Neuronal stem cell (in vitro differentiated cells): ENCODE measurements around the gene SLCO2A1.

Experiments used
- DNase-seq: peaks from one replicate; pipeline ENCODE4 v3.0.0-alpha.2; 2013; ENCODE audit warnings: low spot score
- H2AFZ ChIP-seq: one replicate; pipeline ENCODE4 v1.6.1; 2013; ENCODE audit warnings: mild to moderate bottlenecking, low read length, inconsistent platforms
- H2AK5ac ChIP-seq: 2 replicates; pipeline ENCODE4 v1.6.1; 2013; ENCODE audit warnings: low read depth, mild to moderate bottlenecking, inconsistent platforms, low read length, moderate library complexity, mixed read lengths
- H2BK120ac ChIP-seq: 2 replicates; pipeline ENCODE4 v1.6.1; 2013; ENCODE audit warnings: low read depth, mild to moderate bottlenecking, inconsistent platforms, low read length, moderate library complexity, mixed read lengths
- H2BK12ac ChIP-seq: one replicate; pipeline ENCODE4 v1.6.1; 2013; ENCODE audit warnings: low read length, inconsistent platforms
- H2BK15ac ChIP-seq: 2 replicates; pipeline ENCODE4 v1.6.1; 2013; ENCODE audit warnings: mild to moderate bottlenecking, low read length, inconsistent platforms, mixed read lengths
- H2BK5ac ChIP-seq: one replicate; pipeline ENCODE4 v1.6.1; 2013; ENCODE audit warnings: inconsistent platforms, mild to moderate bottlenecking, low read length, moderate library complexity
- H3K14ac ChIP-seq: one replicate; pipeline ENCODE4 v1.6.1; 2013; ENCODE audit warnings: low read length, inconsistent platforms
- H3K18ac ChIP-seq: 2 replicates; pipeline ENCODE4 v1.6.1; 2013; ENCODE audit warnings: low read length, inconsistent platforms
- H3K23ac ChIP-seq: 2 replicates; pipeline ENCODE4 v1.6.1; 2013; ENCODE audit warnings: low read depth, mild to moderate bottlenecking, mixed read lengths, low read length, inconsistent platforms; ENCODE audit not compliant: poor library complexity
- H3K27ac ChIP-seq: replicated peaks from 3 replicates; pipeline ENCODE4 v1.5.1; 2013; ENCODE audit warnings: low read length, inconsistent platforms
- H3K27me3 ChIP-seq, 3 experiments: 2 replicates each; pipeline ENCODE4 v1.6.1; 2013; ENCODE audit warnings: low read length in 3 of 3, mild to moderate bottlenecking in 2 of 3, inconsistent platforms in 1 of 3, low read depth in 1 of 3, mixed read lengths in 1 of 3, moderate library complexity in 1 of 3; ENCODE audit not compliant: control insufficient read depth in 3 of 3, insufficient read depth in 3 of 3
- H3K36me3 ChIP-seq, 2 donors: replicated peaks in 1 of 2; 2 replicates each; pipeline ENCODE4 v1.6.1; 2013; ENCODE audit warnings: low read length in 2 of 2; ENCODE audit not compliant: control insufficient read depth in 2 of 2, insufficient read depth in 2 of 2
- H3K4ac ChIP-seq: 2 replicates; pipeline ENCODE4 v1.6.1; 2013; ENCODE audit warnings: inconsistent platforms, mild to moderate bottlenecking, low read length, moderate library complexity
- H3K4me1 ChIP-seq, 2 donors: 1 replicate in 1 of 2; 2 replicates in 1 of 2; pipeline ENCODE4 v1.6.1; 2013; ENCODE audit warnings: low read length in 2 of 2, low read depth in 1 of 2; ENCODE audit not compliant: control insufficient read depth in 2 of 2, insufficient read depth in 1 of 2
- H3K4me2 ChIP-seq: one replicate; pipeline ENCODE4 v1.6.1; 2013; ENCODE audit warnings: mild to moderate bottlenecking, low read length, inconsistent platforms; ENCODE audit not compliant: insufficient read depth, poor library complexity, severe bottlenecking
- H3K4me3 ChIP-seq, 2 donors: 2 replicates each; pipeline ENCODE4 v1.5.1; 2013; ENCODE audit warnings: low read length in 2 of 2, mild to moderate bottlenecking in 2 of 2, inconsistent platforms in 1 of 2, moderate library complexity in 1 of 2
- H3K79me1 ChIP-seq: one replicate; pipeline ENCODE4 v1.6.1; 2013; ENCODE audit warnings: low read depth, mild to moderate bottlenecking, inconsistent platforms, low read length, moderate library complexity
- H3K9ac ChIP-seq: one replicate; pipeline ENCODE4 v1.6.1; 2013; ENCODE audit warnings: mild to moderate bottlenecking, low read depth, low read length, inconsistent platforms; ENCODE audit not compliant: poor library complexity
- H3K9me3 ChIP-seq, 2 donors: replicated peaks in 1 of 2; 2 replicates each; pipeline versions ENCODE3 to v1.6.1; 2013; ENCODE audit warnings: low read length in 2 of 2, mild to moderate bottlenecking in 2 of 2, inconsistent platforms in 1 of 2, low read depth in 1 of 2, mixed read lengths in 1 of 2, moderate library complexity in 1 of 2; ENCODE audit not compliant: control insufficient read depth in 2 of 2, insufficient read depth in 1 of 2
- H4K8ac ChIP-seq: one replicate; pipeline ENCODE4 v1.6.1; 2013; ENCODE audit warnings: low read depth, mild to moderate bottlenecking, inconsistent platforms, low read length, moderate library complexity
- H4K91ac ChIP-seq: one replicate; pipeline ENCODE4 v1.6.1; 2013; ENCODE audit warnings: low read length, low read depth, mild to moderate bottlenecking, inconsistent platforms; ENCODE audit not compliant: poor library complexity
- WGBS, 2 donors: extraction: QIAGEN DNeasy Blood & Tissue Kit; methylation state at CpG; one replicate each; pipeline ENCODE4 v1.1.7; 2013; ENCODE audit warnings: missing lambda C conversion rate in 2 of 2, mixed read lengths in 1 of 2; ENCODE audit not compliant: insufficient read length in 2 of 2, insufficient replicate concordance in 1 of 2; ENCODE audit errors: extremely low coverage in 2 of 2; 5-methylcytosine and 5-hydroxymethylcytosine counted together

Gene SLCO2A1

GRCh38 chr3:134076851-134077250 is 47.1 kb upstream of the SLCO2A1 start:
- Histone ChIP-seq H4K8ac (no peak overlapping the region), H2BK12ac (no peak overlapping the region), H3K4me3 (no peak overlapping the region), H2BK5ac (no peak overlapping the region), H3K4me1 (peaks cover 0 to 10% of the 10 kb centered on the region in 2 donors), H2AK5ac (peak overlapping the region; percentile 47), H3K27me3 (no peaks in the 10 kb centered on the region), H3K9ac (no peak overlapping the region), H3K23ac (no peak overlapping the region), H3K18ac (no peak overlapping the region), H3K14ac (no peak overlapping the region), H3K4ac (no peak overlapping the region), H4K91ac (no peak overlapping the region), H2AFZ (no peak overlapping the region), H3K79me1 (no peaks in the 10 kb centered on the region), H3K9me3 (peaks cover 0 to 7% of the 10 kb centered on the region in 2 donors), H3K36me3 (no peaks in the 10 kb centered on the region), H2BK120ac (no peak overlapping the region), H3K4me2 (no peak overlapping the region), H3K27ac (no peak overlapping the region), H2BK15ac (no peak overlapping the region)
- WGBS, 2 donors: no CpG with 5 or more reads among the region's 2 CpGs
- DNase-seq: no peak

GRCh38 chr3:134075846-134076245 is 46.1 kb upstream of the SLCO2A1 start:
- no peak overlapping the region for H3K4me2 ChIP-seq
- no peak overlapping the region for H3K4me3 ChIP-seq
- no peak overlapping the region for H3K23ac ChIP-seq
- no peaks in the 10 kb centered on the region for H3K79me1 ChIP-seq
- peak overlapping the region; percentile 34 for H4K91ac ChIP-seq
- no peak overlapping the region for H2BK5ac ChIP-seq
- H2BK12ac ChIP-seq: no peak overlapping the region
- H3K14ac ChIP-seq: no peak overlapping the region
- H3K27ac ChIP-seq: no peak overlapping the region
- no peak overlapping the region for H3K9ac ChIP-seq
- no peak overlapping the region for H3K4ac ChIP-seq
- no CpG with 5 or more reads among the region's 6 CpGs for WGBS, 2 donors
- H4K8ac ChIP-seq: no peak overlapping the region
- H3K36me3 ChIP-seq: no peaks in the 10 kb centered on the region
- peaks cover 0 to 4% of the 10 kb centered on the region in 2 donors for H3K9me3 ChIP-seq
- H2BK15ac ChIP-seq: no peak overlapping the region
- peaks cover 5 to 14% of the 10 kb centered on the region in 2 donors for H3K4me1 ChIP-seq
- no peak for DNase-seq
- no peak overlapping the region for H2AK5ac ChIP-seq
- H3K18ac ChIP-seq: no peak overlapping the region
- no peak overlapping the region for H2AFZ ChIP-seq
- H2BK120ac ChIP-seq: no peak overlapping the region
- H3K27me3 ChIP-seq: no peaks in the 10 kb centered on the region

GRCh38 chr3:134075568-134075825 is 45.8 kb upstream of the SLCO2A1 start:
- no peak for DNase-seq

GRCh38 chr3:134074790-134075567 is 45.3 kb upstream of the SLCO2A1 start:
- Histone ChIP-seq H3K23ac (no peak overlapping the region), H4K91ac (no peak overlapping the region), H2BK12ac (no peak overlapping the region), H3K4me1 (peaks cover 5 to 16% of the 10 kb centered on the region in 2 donors), H3K27me3 (no peaks in the 10 kb centered on the region), H2BK15ac (peak overlapping the region; percentile 47), H3K9ac (no peak overlapping the region), H3K4ac (no peak overlapping the region), H3K27ac (no peak overlapping the region), H3K36me3 (no peaks in the 10 kb centered on the region), H3K9me3 (peaks cover 0 to 3% of the 10 kb centered on the region in 2 donors), H2BK120ac (no peak overlapping the region), H4K8ac (no peak overlapping the region), H2AK5ac (no peak overlapping the region), H3K79me1 (no peaks in the 10 kb centered on the region), H3K14ac (no peak overlapping the region), H2BK5ac (no peak overlapping the region), H3K18ac (no peak overlapping the region), H2AFZ (peak overlapping the region; percentile 13), H3K4me3 (no peak overlapping the region), H3K4me2 (no peak overlapping the region)
- DNase-seq: no peak
- WGBS, 2 donors: no CpG with 5 or more reads among the region's 9 CpGs

More at GRCh38 chr3:134075568-134075825, 45.8 kb upstream of the SLCO2A1 start:
- no peak overlapping the region for H3K18ac ChIP-seq
- no peak overlapping the region for H3K4me3 ChIP-seq
- no peak overlapping the region for H3K23ac ChIP-seq
- H3K79me1 ChIP-seq: no peaks in the 10 kb centered on the region
- H3K4me1 ChIP-seq: peaks cover 5 to 16% of the 10 kb centered on the region in 2 donors
- H2BK15ac ChIP-seq: peak overlapping the region; percentile 47
- WGBS, 2 donors: no CpG with 5 or more reads among the region's 3 CpGs
- no peak overlapping the region for H4K8ac ChIP-seq
- H2AK5ac ChIP-seq: no peak overlapping the region
- no peak overlapping the region for H2BK12ac ChIP-seq
- H3K27ac ChIP-seq: no peak overlapping the region
- no peak overlapping the region for H2BK120ac ChIP-seq
- no peak overlapping the region for H3K4me2 ChIP-seq
- H3K14ac ChIP-seq: no peak overlapping the region
- peaks cover 0 to 3% of the 10 kb centered on the region in 2 donors for H3K9me3 ChIP-seq
- no peak overlapping the region for H4K91ac ChIP-seq
- H3K9ac ChIP-seq: no peak overlapping the region
- H2BK5ac ChIP-seq: no peak overlapping the region
- H2AFZ ChIP-seq: no peak overlapping the region
- no peaks in the 10 kb centered on the region for H3K36me3 ChIP-seq
- no peaks in the 10 kb centered on the region for H3K27me3 ChIP-seq
- no peak overlapping the region for H3K4ac ChIP-seq
